Activated CD4-positive, alpha-beta T cell treated with anti-CD3 and anti-CD28 coated beads, Interleukin-10, Interleukin-2, amounts not matched to agents 100 ng/mL and 50 ng/mL, durations not matched to agents 16 hours and 8 hours (primary cell): ENCODE results near the gene MTRFR.
A peak's percentile ranks its signal among the peaks of the same experiment; 100 is the strongest.
"Not testable (repeated sequence)": the region's sequence is repeated elsewhere in the genome, so short reads cannot be mapped to it uniquely, and the experiment has no call there.

Experiments used
- DNase-seq: peaks from one replicate; pipeline ENCODE4 v3.0.0-alpha.2; 2020

Gene MTRFR

DNA sequence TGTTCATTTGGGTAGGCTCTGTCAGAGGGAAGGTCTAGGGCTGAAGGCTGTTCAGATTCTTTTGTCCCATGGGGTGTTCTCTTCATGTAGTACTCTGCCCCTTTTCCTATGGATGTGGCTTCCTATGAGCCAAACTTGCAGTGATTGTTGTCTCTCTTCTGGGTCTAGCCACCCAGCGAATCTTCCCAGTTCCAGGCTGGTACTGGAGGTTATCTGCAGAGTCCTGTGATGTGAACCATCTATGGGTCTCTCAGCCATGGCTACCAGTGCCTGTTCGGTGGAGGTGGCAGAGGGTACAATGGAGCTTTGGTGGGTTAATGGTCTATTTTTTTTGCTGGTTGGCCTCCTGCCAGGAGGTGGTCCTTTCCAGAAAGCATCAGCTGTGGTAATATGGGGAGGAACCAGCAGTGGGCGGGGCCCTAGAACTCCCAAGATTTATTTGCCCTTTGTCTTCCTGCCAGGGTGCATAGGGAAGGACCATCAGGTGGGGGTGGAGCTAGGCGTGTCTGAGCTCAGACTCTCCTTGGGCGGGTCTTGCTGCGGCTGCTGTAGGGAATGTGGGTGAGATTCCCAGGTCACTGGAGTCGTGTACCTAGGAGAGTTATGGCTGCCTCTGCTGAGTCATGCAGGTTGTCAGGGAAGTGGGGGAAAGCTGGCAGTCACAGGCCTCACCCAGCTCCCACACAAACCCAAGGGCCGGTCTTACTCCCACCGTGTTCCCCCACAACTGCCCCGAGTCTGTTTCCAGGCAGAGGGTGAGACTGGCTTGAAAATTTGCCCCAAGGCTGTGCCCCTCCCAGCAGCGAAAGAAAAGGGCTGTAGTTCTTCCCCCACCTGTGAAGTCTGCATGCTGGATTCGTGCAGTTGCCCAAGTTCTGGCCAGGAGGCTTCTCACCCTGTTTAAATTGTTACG lies 17.5 kb downstream of the MTRFR start:
- DNase-seq, result no peak

DNA sequence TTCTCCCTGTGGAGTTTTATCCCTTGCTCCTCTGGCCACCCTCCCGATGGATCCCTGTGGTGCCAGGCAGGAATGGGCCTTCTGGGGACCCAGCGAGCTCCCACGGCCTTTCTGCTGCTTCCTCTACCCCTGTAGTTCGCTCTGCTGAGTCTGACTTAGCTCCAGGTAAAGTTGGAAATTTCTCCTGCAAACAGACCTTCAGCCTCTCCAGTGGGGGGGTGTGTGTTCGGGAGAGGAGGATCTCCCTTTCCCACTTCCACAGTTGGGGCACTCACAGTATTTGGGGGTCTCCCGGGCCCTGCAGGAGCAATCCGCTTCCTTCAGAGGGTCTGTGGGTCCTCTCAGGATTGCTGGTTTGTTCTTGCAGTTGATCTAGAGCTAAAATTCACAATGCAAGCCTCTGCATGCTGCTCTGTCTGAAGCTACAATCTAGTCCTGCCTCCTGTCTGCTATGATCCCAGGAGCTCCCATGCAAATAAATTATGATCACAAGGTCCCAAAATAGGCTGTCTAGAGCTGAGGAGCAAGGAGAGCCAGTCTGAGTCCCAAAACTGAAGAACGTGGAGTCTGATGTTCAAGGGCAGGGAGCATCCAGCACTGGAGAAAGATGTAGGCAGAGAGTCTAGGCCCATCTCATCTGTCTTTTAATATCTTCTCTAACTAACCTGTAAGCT lies 18.3 kb downstream of the MTRFR start:
- no peak for DNase-seq

DNA sequence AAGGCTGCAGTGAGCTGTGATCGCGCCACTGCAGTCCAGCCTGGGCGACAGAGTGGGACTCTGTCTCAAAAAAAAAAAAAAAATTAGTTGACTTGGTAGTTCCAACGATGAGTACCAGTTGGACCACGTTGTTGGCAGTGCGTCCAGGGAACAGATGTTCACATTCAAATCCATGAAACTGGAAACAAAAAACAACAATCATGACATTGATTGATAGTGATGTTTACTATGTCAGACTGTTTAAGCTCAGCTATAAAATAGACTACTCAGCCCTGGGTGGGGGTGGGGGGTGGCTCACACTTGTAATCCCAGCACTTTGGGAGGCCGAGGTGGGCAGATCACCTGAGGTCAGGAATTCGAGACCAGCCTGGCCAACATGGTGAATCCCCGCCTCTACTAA lies 19.1 kb downstream of the MTRFR start:
- DNase-seq, result not testable (repeated sequence)

DNA sequence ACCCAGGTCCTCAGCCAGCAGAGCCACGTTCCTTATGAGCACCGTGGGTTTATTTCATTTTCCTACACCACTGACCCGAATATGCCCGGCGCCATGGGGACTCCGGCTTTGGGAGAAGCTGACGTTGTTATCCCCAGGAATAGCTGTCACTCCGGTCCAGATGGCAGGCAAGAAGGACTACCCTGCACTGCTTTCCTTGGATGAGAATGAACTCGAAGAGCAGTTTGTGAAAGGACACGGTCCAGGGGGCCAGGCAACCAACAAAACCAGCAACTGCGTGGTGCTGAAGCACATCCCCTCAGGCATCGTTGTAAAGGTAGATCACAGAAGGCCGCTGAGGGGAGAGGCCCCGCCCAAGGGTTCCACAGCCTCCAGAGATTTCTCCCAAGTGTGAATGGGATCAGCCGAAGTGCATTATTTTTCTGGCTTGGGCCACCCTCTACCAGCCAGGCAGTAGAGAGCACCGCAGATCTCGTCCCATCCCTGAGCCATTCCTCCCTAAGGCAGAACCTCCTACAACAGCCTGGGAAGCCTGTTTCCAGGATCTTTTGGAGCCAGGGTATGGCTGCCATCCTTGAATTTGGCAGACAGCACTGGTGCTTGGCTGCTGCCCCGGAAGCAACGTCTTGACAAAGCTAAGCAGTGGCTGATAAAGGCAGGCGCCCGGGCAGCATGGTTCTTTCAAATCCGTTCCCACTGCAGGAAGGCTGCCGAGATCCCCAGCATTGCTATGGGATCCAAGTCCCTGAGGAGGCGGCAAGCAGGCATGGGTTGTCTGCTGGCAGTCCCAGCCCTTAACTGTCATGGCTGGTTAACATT lies 20.6 kb downstream of the MTRFR start:
- no peak for DNase-seq

DNA sequence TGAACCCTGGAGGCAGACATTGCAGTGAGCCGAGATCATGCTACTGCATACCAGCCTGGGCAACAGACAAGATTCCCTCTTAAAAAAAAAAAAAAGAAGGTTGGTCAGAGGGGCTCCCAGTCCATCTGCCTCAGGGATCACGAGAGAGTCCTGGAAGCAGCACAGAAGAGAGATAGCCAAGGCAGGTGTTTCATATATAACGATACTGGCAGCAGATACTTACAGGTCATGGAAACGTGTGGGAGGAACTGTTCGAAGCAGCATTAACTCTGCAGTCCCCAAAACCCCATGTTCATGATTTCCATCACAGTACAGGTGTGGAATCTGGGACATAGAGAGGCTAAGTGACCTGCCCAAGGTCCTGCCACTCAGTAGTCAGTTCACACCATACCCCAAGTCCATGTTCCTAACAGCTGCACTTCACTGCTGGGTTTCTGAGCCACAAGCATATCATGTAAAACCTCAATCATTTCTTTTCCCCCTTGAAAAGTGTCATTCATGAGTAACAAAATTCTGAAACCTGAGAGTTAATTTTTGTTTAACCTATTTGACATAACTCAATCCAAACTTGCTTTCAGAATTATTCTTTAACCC lies 21.7 kb downstream of the MTRFR start:
- DNase-seq, result no peak

DNA sequence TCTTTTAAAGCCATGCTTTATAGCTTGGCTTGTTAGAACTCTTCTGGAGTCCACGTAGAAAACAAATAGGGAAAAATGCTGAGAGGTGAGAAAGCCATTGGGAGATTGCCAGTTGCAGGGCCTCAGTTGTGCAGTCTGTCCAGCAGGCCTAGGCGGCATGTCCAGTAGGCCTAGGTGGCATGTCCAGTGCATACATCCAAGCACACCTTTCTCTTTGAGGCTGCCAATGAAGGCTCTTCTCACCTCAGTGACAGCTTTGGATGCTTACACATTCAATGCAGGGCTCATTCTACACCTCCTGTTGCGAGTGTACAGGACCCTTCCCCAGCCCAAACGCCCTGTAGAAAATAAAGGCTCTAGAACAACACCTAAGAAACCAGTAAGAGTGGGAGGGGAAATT lies 25.4 kb downstream of the MTRFR start:
- DNase-seq, result no peak

DNA sequence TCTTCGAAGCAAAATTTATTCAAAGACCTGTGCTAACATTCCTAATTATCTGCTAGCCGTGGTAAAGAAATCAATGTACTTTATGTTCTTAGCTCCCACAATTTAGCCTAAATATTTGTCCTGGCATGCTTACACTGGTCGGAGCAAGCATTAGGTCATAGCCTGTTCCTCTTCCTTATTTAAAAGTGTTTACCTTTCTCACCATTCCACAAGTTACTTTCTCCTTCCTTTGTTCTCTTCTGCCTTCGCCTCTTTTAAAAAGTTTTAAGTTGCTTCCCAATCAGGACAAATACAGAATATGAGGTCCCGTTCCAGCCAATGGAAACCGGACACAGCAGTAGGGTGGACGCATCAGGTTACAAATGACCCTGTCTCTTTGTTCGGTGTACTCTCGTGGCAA lies 26.8 kb downstream of the MTRFR start:
- no peak for DNase-seq

DNA sequence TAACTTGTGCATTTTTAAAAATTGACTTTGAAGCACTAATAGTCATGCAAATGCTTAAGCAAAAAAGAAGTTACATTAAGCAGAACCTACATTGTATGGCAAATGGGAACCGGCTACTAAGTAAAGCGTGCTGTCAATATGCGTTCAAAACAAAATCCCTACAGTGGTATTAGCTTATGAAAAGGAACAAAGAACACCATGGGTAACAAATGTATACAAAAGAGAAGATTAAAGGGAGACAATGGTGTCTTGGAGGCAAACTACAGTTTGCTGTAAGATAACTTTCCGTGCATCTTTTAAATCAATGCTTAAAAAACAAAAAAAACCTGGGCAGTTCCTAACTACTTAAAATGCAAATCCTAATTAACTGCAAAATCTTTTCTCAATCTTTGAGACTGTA lies 28.0 kb downstream of the MTRFR start:
- DNase-seq, result no peak

DNA sequence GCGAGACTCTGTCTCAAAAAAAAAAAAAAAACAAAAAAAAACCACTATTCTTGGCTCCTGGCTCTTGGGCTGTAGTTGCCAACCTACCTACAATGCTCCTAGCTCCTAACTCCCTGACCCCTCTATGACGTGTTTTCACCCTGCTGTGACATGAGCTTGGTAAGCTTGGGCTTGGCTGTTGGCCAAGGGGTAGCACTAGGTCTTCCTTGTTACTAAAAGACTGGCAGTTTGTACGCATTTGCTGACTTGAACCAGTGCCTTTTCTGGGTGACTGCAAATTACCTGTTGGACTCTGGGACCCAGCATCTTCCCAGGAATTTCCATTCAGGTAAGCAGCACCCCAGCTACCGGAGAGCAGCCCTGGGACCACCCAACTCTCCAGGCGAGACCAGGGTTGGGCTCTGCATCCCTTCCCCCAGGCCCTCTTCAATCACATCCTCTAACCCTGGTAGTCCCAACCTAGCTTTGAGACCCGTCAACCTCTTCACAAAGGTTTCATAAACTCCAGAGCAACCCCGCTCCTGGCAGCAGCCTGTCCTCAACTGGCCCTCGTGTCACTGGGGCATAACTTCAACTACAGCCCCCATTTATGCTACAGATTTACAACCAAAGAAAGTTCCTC lies 30.1 kb downstream of the MTRFR start:
- DNase-seq, result no peak

DNA sequence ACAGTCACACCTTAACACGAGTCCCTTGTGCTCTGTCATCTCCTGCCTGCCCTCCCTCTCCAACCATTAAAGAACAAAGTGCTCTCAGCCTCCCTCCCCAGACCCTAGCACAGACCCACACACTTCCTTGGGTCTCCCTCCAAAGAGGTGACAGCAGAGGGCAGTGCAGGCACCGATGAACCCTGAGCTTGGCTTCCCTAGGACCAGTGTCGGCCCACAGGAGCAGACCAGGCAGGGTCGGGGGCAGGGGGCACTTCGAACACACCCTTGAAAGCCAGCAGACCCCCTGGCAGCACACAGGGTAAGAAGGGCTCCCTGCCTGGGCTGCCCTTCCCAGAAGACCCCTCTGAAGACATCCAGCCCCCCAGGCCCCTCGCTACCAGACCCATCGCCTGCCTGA lies 31.4 kb downstream of the MTRFR start:
- DNase-seq, result peak; percentile 20

DNA sequence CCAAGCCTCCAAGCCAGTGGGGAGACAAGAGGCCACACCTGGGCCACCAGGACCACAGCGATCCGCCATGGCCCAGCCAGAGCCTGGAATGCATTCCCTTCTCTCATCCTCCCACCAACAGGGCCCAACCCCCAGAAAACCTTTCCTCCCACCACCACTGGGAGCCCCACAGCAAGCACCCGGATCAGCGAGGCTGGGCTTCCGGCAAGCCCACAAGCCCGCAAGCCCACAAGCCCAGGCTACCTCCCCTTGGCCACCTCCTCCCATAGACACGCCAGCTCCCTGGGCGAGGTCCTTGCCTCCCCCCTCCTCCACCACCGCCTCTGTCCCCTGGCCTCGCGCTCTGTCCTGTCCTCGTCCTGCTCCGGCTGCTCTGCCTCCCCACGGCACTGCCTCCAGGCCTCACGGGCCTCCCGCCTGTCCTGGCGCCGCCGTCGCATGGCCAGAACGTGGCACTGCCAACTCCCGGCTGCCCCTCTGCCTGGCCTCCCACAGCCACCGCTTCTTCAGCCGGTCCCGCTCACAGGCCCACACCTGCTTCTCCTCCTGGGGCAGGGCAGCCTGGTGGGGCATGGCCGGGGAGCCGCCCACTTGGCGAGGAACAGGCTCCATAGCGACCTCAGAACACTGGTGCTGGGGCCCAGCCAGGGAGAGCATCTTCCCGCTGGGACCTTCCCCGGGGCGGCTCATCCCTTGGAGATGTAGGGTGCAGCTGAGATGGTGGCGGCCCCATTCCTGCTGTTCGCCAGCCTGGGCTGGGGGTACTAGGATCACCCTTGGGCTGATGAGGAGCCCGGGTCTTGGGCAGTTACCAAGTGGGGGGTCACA lies 32.8 kb downstream of the MTRFR start:
- no peak for DNase-seq

DNA sequence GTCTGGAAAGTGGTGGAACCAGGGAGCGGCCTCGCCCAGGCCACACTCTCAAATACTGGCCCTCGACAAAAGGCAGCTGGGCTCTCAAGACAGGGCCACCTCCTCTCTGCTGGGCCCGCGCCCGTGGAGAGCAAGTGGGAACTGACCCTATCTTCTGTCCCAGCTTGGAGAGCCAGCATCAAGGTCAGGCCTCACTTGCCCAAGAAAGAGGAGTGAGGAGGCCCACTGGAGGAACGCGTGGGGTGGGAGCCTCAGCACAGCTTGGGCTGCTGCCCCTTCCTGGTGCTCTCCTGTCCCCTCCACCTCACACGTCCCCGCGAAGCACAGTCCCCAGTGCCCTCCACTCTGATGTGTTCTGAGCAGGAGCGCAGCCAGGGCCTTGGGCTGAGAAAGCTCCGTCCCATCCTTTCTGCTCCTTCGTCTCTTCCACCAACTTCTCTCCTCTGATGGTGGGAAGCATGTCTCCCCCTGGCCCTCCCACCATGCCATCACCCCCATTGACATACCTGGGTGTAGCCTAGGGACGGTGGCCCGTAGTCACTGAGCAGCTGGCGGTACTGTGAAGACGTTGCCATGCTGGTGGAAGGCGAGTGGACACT lies 33.5 kb downstream of the MTRFR start:
- no peak for DNase-seq

DNA sequence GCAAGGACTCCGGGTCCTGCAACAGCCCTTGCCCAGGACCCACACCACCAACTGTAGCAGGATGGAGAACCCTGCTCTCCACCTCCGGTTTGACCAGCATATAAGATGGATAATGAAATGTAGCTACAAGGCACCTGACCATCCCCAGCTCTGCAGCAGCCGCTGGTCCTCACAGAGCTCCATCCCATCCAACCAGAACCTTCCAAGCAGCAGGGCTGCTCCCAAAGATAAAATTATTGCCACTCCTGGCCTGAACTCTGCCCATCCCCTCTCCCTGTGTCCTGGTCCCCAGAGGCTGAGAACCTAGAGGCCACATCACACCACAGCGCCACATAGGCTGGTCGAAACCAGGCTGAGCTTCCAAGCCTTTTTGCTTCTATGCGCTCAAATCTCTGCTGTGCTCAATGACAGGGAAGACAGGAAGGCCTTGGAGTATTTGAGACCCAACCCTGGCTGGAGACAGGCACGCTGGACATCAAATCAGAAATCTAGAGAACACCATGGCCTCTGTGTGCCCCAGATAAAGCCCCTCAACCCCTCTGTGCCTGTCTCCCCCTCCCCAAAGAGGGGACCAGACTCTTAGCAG lies 34.2 kb downstream of the MTRFR start:
- DNase-seq, result no peak

DNA sequence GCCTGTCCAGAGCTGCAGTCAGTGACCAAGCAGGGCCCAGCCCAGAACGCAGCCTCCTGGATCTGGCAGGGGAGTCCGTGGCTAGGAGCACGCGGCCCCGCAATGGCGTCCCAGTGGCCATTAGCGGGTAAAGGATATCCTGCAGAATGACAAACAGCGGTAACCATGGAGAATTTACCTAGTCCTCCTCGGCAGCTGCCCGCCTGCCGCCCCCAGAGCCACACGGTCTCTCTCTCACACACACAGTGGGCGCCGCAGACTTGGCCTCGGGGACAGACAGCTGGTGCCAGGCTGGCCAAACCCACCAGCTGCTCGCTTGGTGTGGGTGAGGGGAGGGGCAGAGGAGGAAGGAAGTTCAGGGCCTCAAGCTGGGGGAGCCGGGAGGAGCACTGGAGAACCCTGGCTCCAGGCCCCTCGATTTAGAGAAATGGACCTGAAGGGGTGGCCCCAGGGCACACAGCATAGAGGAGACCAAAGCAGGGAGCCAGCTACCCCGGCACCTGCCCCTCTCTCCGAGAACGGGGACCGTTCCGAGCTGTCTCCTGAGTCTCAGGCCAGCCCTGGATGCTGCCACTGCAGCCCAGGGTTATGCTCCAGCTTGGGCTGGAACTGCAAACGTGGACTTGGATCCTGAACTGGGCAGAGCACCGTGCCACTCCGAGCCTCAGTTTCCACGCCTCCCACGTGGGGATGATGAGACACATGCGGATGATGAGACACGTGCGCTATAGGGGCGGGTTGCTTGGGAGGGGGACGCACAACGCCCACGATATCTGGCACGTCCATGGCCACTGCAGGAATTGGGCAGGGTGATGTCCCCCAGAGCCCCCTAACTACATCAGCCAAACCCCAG lies 35.0 kb downstream of the MTRFR start:
- DNase-seq, result no peak

DNA sequence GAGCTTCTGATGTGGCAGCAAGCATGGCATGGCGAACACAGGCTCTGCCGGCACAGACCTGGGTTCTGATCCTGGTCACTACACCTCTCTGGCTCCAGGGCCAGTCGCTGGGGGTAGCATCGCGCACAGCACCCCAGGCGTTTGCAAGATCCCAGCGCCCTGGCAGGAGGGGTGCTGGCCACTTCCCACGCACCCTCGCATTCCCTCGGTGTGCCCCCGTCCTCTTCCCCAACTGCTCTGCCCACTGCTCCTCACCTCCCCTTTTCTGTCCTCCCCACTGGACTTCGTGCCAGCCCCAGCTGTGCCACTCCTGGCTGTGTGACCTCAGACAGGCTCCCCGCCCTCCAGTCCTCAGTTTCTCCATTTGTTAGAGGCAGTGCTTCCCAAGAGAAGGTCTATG lies 35.6 kb downstream of the MTRFR start:
- no peak for DNase-seq

DNA sequence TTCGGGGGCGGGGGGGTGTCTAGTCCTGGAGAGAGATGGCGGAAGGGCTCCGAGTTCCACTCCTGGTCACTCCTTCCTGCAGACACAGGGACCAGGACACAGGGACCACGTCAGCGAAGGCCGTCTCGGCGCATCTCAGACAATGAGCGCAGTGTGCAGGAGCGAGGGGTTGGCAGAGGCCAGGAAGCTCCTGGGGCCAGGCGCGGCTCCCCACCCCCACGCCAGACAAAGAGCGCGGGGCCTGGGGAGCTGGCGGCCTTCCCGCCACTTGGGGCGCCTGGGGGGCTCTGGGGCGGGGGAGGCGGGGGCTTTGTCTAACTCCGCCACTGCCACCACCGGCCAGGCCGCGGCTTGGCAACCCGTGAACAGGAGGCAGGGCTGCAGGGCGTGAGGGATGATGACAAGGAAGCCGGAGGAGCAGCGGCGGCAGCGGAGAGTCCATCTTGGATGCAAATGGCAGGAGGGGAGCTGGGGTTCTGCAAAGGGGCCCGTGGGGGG lies 36.2 kb downstream of the MTRFR start:
- DNase-seq, result peak; percentile 52

DNA sequence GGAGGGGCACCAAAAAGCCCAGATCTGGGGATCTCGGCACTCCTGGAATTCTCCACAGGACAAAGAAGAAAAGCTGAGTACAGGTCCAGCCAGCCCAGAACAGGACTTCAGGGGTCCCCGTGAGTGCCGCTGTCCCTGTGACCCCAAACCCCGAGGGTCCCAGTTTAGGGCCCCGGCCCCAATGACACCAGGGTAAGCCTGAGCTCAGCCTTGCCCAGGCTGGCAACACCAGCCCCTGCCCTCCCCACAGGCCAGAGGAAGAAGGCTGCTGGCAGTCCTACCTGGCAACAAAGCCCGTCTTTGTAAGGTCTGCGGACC lies 36.6 kb downstream of the MTRFR start:
- no peak for DNase-seq

DNA sequence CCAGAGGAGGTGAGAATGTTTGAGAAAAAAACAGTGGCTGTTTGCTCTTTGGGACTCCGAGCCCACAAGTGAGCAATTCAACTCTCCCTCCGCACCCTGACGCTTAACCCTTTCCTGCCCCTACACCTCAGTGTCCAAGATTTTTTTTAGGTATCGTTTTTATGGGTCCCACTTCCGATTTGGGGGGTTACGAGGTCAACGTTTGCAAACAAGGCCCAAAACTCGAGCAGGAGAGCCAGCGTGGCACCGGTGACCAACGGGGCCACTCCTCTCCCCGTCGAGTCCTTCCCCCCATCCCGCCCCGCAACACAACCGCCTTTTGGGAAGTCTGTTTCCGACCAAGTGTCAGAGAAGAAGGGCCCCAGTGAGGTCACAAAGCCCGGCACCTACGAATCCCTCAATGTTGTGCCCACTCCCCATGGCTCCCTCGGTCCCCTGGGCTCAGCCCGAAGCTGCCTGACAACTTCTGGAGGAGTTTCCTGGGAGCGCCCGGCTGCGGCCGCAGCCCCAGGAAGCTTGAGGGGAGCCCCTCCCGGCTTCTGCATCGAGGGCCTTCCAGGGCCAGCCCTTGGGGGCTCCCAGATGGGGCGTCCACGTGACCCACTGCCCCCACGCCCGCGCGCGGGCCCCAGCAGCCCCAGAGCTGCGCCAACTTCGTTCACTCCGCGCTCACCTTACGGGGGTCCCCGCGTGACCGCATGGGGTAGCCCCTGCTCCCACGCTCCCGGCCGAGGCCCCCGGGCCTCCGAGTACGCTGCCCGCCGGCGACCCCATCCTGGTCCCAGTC lies 37.2 kb downstream of the MTRFR start:
- peak; percentile 23 for DNase-seq
